CD4-positive, CD25-positive, alpha-beta regulatory T cell (primary cell): ENCODE measurements around the gene WDR62. TPM values are rescaled to one million over a fixed set of nuclear protein-coding genes. Genes with fewer than 3 reads are reported as not detected.

Source experiments
- ATAC-seq, 2 donors: fragments of 150-1000 bp; cut with Tn5 transposase; one replicate each; pipeline ENCODE4 v1.10.0; 2021; ENCODE audit warnings: low read depth in 2 of 2, moderate number of reproducible peaks in 2 of 2, moderate library complexity in 1 of 2
- DNase-seq, 3 donors: peaks; one replicate each; pipeline versions ENCODE4 v3.0.0 to v3.0.0-alpha.2; 2012 to 2022; ENCODE audit warnings: mixed read lengths in 1 of 3
- H3K27ac ChIP-seq: one replicate; pipeline ENCODE4 v1.7.0; 2013; ENCODE audit warnings: mild to moderate bottlenecking, low read length; ENCODE audit not compliant: insufficient read depth, poor library complexity, severe bottlenecking
- H3K27me3 ChIP-seq: one replicate; pipeline ENCODE4 v1.7.0; 2013; ENCODE audit warnings: low read length; ENCODE audit not compliant: control insufficient read depth, insufficient read depth
- H3K36me3 ChIP-seq: one replicate; pipeline ENCODE4 v1.7.0; 2013; ENCODE audit warnings: mild to moderate bottlenecking, low read length, moderate library complexity; ENCODE audit not compliant: control insufficient read depth, insufficient read depth
- H3K4me1 ChIP-seq: 2 replicates; pipeline ENCODE4 v1.7.0; 2013; ENCODE audit warnings: mild to moderate bottlenecking, low read length; ENCODE audit not compliant: insufficient read depth, control insufficient read depth, poor library complexity, severe bottlenecking
- H3K4me3 ChIP-seq: one replicate; pipeline ENCODE4 v1.7.0; 2013; ENCODE audit warnings: low read depth, mild to moderate bottlenecking, low read length, moderate library complexity
- H3K9me3 ChIP-seq, 2 experiments: 1 replicate in 1 of 2; 2 replicates in 1 of 2; pipeline ENCODE4 v1.7.0; 2013; ENCODE audit warnings: low read length in 2 of 2, mild to moderate bottlenecking in 1 of 2, moderate library complexity in 1 of 2; ENCODE audit not compliant: control insufficient read depth in 2 of 2
- H3K27ac Mint-ChIP-seq, 3 donors: one replicate each; pipeline ENCODE4 v1.8.0; 2020 to 2022; ENCODE audit warnings: mild to moderate bottlenecking in 3 of 3, mixed read lengths in 3 of 3, moderate library complexity in 2 of 3
- H3K27me3 Mint-ChIP-seq: one replicate; pipeline ENCODE4 v1.8.0; 2022; ENCODE audit warnings: mild to moderate bottlenecking, mixed read lengths
- H3K36me3 Mint-ChIP-seq: one replicate; pipeline ENCODE4 v1.8.0; 2020; ENCODE audit warnings: mixed read lengths
- H3K4me1 Mint-ChIP-seq, 4 donors: one replicate each; pipeline ENCODE4 v1.8.0; 2020 to 2022; ENCODE audit warnings: mixed read lengths in 4 of 4, mild to moderate bottlenecking in 1 of 4
- H3K4me3 Mint-ChIP-seq, 4 donors: one replicate each; pipeline ENCODE4 v1.8.0; 2020 to 2022; ENCODE audit warnings: mild to moderate bottlenecking in 4 of 4, mixed read lengths in 4 of 4, moderate library complexity in 3 of 4
- H3K9me3 Mint-ChIP-seq, 7 donors: one replicate each; pipeline ENCODE4 v1.8.0; 2020 to 2022; ENCODE audit warnings: mixed read lengths in 7 of 7, mild to moderate bottlenecking in 3 of 7, moderate library complexity in 2 of 7
- polyA plus RNA-seq, 4 donors: library from polyadenylated mRNA; unstranded; fragments of 300-500 nt; fragmentation: Illumina TruSeq; gene quantifications; one replicate each; pipeline ENCODE4 v1.2.3, GENCODE V29; 2021
- total RNA-seq: library from RNA; stranded (reverse); gene quantifications from one replicate; pipeline ENCODE4 v1.2.3, GENCODE V29; 2022

The WDR62 gene
- total and polyA plus RNA-seq, 5 donors from 2014 or later = 0.21 to 6.8 (median 0.45) TPM; not detected in 1

DNA sequence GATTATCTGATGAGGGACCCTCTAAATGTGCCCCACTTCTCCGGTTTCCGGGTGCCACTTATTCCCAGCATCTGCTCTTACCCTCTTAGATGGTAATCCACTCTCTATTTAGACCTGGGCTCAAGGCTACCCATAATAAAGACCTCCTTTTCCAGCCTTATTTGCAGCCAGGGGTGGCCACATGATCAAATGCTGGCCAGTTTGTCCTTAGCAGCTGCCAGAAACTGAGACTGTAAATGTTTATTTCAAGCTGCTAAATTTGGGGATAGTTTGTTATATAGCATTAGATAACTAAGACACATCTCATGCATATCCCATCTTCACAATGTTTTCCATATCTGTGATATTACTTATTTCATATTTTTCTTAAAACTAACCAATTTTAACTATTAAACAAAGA, 10.7 kb upstream of the WDR62 start:
- peaks cover 17% of the 10 kb centered on the region for H3K36me3 Mint-ChIP-seq
- H3K9me3 Mint-ChIP-seq = no peaks in the 10 kb centered on the region
- no peak overlapping the region for H3K27ac Mint-ChIP-seq
- no peaks in the 10 kb centered on the region for H3K9me3 ChIP-seq
- no peak overlapping the region for H3K4me3 ChIP-seq
- H3K4me1 Mint-ChIP-seq = peaks cover 0 to 17% (median 6%) of the 10 kb centered on the region in 4 donors
- H3K27ac ChIP-seq = no peak overlapping the region
- no peaks in the 10 kb centered on the region for H3K27me3 ChIP-seq
- ATAC-seq (no peak), DNase-seq (no peak)
- no peaks in the 10 kb centered on the region for H3K36me3 ChIP-seq
- H3K4me3 Mint-ChIP-seq = no peak overlapping the region
- H3K4me1 ChIP-seq = no peaks in the 10 kb centered on the region
- H3K27me3 Mint-ChIP-seq = no peaks in the 10 kb centered on the region

GRCh38 chr19:36046443-36047050, 8.2 kb upstream of the WDR62 start:
- no peak for DNase-seq
- no peaks in the 10 kb centered on the region for H3K4me1 ChIP-seq
- Mint-ChIP-seq H3K4me1 (peaks cover 0 to 28% (median 15%) of the 10 kb centered on the region in 4 donors), H3K27me3 (no peaks in the 10 kb centered on the region), H3K27ac (peak overlapping the region in 1 of 3 donors; percentile 33), H3K4me3 (no peak overlapping the region), H3K9me3 (no peaks in the 10 kb centered on the region), H3K36me3 (peaks cover 18% of the 10 kb centered on the region)
- no peak overlapping the region for H3K4me3 ChIP-seq
- no peak for ATAC-seq
- H3K36me3 ChIP-seq = no peaks in the 10 kb centered on the region
- H3K27me3 ChIP-seq = no peaks in the 10 kb centered on the region
- H3K9me3 ChIP-seq = no peaks in the 10 kb centered on the region
- no peak overlapping the region for H3K27ac ChIP-seq

- no peaks in the 10 kb centered on the region for H3K9me3 ChIP-seq
- no peak overlapping the region for H3K4me3 ChIP-seq
- H3K27me3 Mint-ChIP-seq = no peaks in the 10 kb centered on the region
- H3K36me3 ChIP-seq = no peaks in the 10 kb centered on the region
- H3K27me3 ChIP-seq = no peaks in the 10 kb centered on the region
- H3K36me3 Mint-ChIP-seq = peaks cover 18% of the 10 kb centered on the region
- no peaks in the 10 kb centered on the region for H3K4me1 ChIP-seq
- no peak overlapping the region for H3K27ac ChIP-seq
- ATAC-seq (no peak), DNase-seq (no peak)
- no peak overlapping the region for H3K27ac Mint-ChIP-seq
- H3K4me1 Mint-ChIP-seq = peaks cover 0 to 26% (median 18%) of the 10 kb centered on the region in 4 donors
- H3K9me3 Mint-ChIP-seq = no peaks in the 10 kb centered on the region
- H3K4me3 Mint-ChIP-seq = peak overlapping the region in 1 of 4 donors; percentile 45
Measured at GRCh38 chr19:36047835-36048234, 6.9 kb upstream of the WDR62 start.

DNA sequence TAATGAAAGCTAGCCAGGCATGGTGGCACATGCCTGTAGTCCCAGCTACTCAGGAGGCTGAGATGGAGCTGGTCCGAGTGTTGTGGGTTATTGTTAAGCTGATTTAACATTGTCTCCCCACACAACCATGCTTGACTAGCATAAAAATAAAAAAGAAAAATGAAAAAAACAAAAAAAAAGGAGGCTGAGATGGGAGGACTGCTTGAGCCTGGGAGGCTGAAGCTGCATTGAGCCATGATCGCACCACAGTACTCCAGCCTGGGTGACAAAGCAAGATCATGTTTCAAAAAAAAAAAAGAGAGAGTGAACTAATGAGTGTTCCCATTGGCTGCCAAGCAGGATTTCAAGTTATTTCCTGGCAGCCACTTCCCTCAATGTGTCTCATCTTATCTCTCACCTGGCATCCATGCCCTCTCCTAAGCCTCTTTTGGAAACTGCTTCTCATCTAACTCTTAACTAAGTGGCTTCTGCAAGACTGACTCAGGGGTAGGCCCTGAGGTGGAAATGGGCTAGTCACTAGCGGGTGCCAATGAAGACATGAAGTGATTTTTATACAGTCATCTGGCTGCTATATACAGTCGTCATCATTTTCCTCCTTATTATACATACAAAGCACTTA, 5.5 kb upstream of the WDR62 start:
- no peak overlapping the region for H3K27ac Mint-ChIP-seq
- Histone ChIP-seq H3K27ac (no peak overlapping the region), H3K4me1 (peaks cover 7% of the 10 kb centered on the region), H3K4me3 (no peak overlapping the region), H3K36me3 (no peaks in the 10 kb centered on the region), H3K27me3 (no peaks in the 10 kb centered on the region), H3K9me3 (no peaks in the 10 kb centered on the region)
- no peak for ATAC-seq
- H3K9me3 Mint-ChIP-seq = no peaks in the 10 kb centered on the region
- peak overlapping the region in 1 of 4 donors; percentile 45 for H3K4me3 Mint-ChIP-seq
- DNase-seq = no peak
- peaks cover 14% of the 10 kb centered on the region for H3K36me3 Mint-ChIP-seq
- H3K27me3 Mint-ChIP-seq = no peaks in the 10 kb centered on the region
- peaks cover 0 to 30% (median 22%) of the 10 kb centered on the region in 4 donors for H3K4me1 Mint-ChIP-seq

GRCh38 chr19:36051236-36051635, 3.5 kb upstream of the WDR62 start:
- H3K4me3 Mint-ChIP-seq = peak overlapping the region in 3 of 4 donors; percentile 54 to 91 (median 74)
- peaks cover 4 to 37% (median 26%) of the 10 kb centered on the region in 4 donors for H3K4me1 Mint-ChIP-seq
- H3K27ac Mint-ChIP-seq = peak overlapping the region in 2 of 3 donors; percentile 70 to 78
- H3K4me3 ChIP-seq = no peak overlapping the region
- DNase-seq (no peak), ATAC-seq (no peak)
- no peak overlapping the region for H3K27ac ChIP-seq
- peaks cover 8% of the 10 kb centered on the region for H3K36me3 Mint-ChIP-seq
- H3K27me3 ChIP-seq = no peaks in the 10 kb centered on the region
- no peaks in the 10 kb centered on the region for H3K9me3 Mint-ChIP-seq
- H3K9me3 ChIP-seq = no peaks in the 10 kb centered on the region
- peaks cover 4% of the 10 kb centered on the region for H3K27me3 Mint-ChIP-seq
- H3K36me3 ChIP-seq = no peaks in the 10 kb centered on the region
- peaks cover 16% of the 10 kb centered on the region for H3K4me1 ChIP-seq

DNA sequence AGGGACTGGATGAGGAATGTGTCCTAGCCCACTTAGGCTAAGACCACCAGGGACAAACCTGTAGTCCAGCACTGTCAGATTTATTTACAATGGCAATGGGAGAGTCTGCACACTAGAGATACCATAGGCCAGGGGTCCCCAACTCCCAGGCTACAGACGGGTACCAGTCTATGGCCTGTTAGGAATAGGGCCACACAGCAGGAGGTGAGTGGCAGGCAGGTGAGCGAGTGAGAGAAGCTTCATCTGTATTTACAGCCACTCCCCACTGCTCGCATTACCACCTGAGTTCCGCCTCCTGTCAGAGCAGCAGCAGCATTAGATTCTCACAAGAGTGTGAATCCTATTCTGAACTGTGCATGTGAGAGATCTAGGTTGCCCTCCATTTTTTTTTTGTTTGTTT, 3.1 kb upstream of the WDR62 start:
- H3K27me3 Mint-ChIP-seq = peaks cover 4% of the 10 kb centered on the region

GRCh38 chr19:36054119-36054732, 471 bp upstream of the WDR62 start, which contains the start of gene THAP8:
Gene THAP8 (minus strand): TSS chr19:36054285. CDS start chr19:36054217, 68 bp downstream.
- Histone ChIP-seq H3K36me3 (no peaks in the 10 kb centered on the region), H3K27ac (peak within 1 kb of the TSS; percentile 95), H3K27me3 (no peaks in the 10 kb centered on the region), H3K4me3 (peak within 1 kb of the TSS; percentile 97), H3K9me3 (no peaks in the 10 kb centered on the region), H3K4me1 (peaks cover 16% of the 10 kb centered on the region)
- Mint-ChIP-seq H3K27ac (peak within 1 kb of the TSS; percentile 95 to 98 (median 98)), H3K36me3 (peaks cover 4% of the 10 kb centered on the region), H3K4me3 (peak within 1 kb of the TSS; percentile 91 to 99 (median 98)), H3K9me3 (no peaks in the 10 kb centered on the region), H3K4me1 (peaks cover 4 to 34% (median 22%) of the 10 kb centered on the region in 4 donors), H3K27me3 (peaks cover 4% of the 10 kb centered on the region)
- ATAC-seq = peak; percentile 85 to 86
- DNase-seq = peak; percentile 100

More for the DNA sequence above, 3.1 kb upstream of the WDR62 start:
- H3K9me3 ChIP-seq = no peaks in the 10 kb centered on the region
- no peak overlapping the region for H3K4me3 ChIP-seq
- Mint-ChIP-seq H3K36me3 (peaks cover 6% of the 10 kb centered on the region), H3K27ac (peak overlapping the region in 2 of 3 donors; percentile 42 to 78), H3K4me3 (peak overlapping the region in 3 of 4 donors; percentile 28 to 91 (median 74)), H3K4me1 (peaks cover 4 to 34% (median 25%) of the 10 kb centered on the region in 4 donors), H3K9me3 (no peaks in the 10 kb centered on the region)
- H3K36me3 ChIP-seq = no peaks in the 10 kb centered on the region
- ATAC-seq (no peak), DNase-seq (no peak)
- H3K27ac ChIP-seq = no peak overlapping the region
- no peaks in the 10 kb centered on the region for H3K27me3 ChIP-seq
- H3K4me1 ChIP-seq = peaks cover 16% of the 10 kb centered on the region
